SJCRH30 (cell line): ENCODE data around the gene LAMA3. TPM values are rescaled to one million over a fixed set of nuclear protein-coding genes. Genes with fewer than 3 reads are reported as not detected.

Experiments
- DNase-seq, 2 experiments: peaks; one replicate each; pipeline ENCODE4 v3.0.0-alpha.2; 2015 to 2020
- H3K27ac ChIP-seq: fragments of 250-450 bp; sonication (Bioruptor Pico); 2 replicates; pipeline ENCODE4 v1.5.1; 2020; ENCODE audit warnings: mild to moderate bottlenecking, moderate library complexity
- H3K27me3 ChIP-seq: fragments of 250-450 bp; sonication (Bioruptor Pico); 2 replicates; pipeline ENCODE4 v1.5.1; 2020; ENCODE audit warnings: mild to moderate bottlenecking, moderate library complexity
- H3K36me3 ChIP-seq: fragments of 250-450 bp; sonication (Bioruptor Pico); 2 replicates; pipeline ENCODE4 v1.5.1; 2020; ENCODE audit warnings: mild to moderate bottlenecking, moderate library complexity
- H3K4me1 ChIP-seq: fragments of 250-450 bp; sonication (Bioruptor Pico); 2 replicates; pipeline ENCODE4 v1.5.1; 2020; ENCODE audit warnings: mild to moderate bottlenecking, moderate library complexity
- H3K4me3 ChIP-seq: fragments of 250-450 bp; sonication (Bioruptor Pico); 2 replicates; pipeline ENCODE4 v1.5.1; 2020; ENCODE audit warnings: mild to moderate bottlenecking, moderate library complexity
- H3K9me3 ChIP-seq: fragments of 250-450 bp; sonication (Bioruptor Pico); replicated peaks from 2 replicates; pipeline ENCODE4 v1.5.1; 2020; ENCODE audit warnings: mild to moderate bottlenecking, moderate library complexity
- total RNA-seq: library from RNA; depleted of rRNA; stranded (reverse); fragments of >200 nt; shearing (Covaris generic); gene quantifications from 2 replicates; pipeline ENCODE4 v1.2.3, GENCODE V29; 2014; rRNA removed

The LAMA3 gene, protein sequence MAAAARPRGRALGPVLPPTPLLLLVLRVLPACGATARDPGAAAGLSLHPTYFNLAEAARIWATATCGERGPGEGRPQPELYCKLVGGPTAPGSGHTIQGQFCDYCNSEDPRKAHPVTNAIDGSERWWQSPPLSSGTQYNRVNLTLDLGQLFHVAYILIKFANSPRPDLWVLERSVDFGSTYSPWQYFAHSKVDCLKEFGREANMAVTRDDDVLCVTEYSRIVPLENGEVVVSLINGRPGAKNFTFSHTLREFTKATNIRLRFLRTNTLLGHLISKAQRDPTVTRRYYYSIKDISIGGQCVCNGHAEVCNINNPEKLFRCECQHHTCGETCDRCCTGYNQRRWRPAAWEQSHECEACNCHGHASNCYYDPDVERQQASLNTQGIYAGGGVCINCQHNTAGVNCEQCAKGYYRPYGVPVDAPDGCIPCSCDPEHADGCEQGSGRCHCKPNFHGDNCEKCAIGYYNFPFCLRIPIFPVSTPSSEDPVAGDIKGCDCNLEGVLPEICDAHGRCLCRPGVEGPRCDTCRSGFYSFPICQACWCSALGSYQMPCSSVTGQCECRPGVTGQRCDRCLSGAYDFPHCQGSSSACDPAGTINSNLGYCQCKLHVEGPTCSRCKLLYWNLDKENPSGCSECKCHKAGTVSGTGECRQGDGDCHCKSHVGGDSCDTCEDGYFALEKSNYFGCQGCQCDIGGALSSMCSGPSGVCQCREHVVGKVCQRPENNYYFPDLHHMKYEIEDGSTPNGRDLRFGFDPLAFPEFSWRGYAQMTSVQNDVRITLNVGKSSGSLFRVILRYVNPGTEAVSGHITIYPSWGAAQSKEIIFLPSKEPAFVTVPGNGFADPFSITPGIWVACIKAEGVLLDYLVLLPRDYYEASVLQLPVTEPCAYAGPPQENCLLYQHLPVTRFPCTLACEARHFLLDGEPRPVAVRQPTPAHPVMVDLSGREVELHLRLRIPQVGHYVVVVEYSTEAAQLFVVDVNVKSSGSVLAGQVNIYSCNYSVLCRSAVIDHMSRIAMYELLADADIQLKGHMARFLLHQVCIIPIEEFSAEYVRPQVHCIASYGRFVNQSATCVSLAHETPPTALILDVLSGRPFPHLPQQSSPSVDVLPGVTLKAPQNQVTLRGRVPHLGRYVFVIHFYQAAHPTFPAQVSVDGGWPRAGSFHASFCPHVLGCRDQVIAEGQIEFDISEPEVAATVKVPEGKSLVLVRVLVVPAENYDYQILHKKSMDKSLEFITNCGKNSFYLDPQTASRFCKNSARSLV (N-terminal part only)
- total RNA-seq: 0.04 and 0.08 TPM in 2 replicates

DNA sequence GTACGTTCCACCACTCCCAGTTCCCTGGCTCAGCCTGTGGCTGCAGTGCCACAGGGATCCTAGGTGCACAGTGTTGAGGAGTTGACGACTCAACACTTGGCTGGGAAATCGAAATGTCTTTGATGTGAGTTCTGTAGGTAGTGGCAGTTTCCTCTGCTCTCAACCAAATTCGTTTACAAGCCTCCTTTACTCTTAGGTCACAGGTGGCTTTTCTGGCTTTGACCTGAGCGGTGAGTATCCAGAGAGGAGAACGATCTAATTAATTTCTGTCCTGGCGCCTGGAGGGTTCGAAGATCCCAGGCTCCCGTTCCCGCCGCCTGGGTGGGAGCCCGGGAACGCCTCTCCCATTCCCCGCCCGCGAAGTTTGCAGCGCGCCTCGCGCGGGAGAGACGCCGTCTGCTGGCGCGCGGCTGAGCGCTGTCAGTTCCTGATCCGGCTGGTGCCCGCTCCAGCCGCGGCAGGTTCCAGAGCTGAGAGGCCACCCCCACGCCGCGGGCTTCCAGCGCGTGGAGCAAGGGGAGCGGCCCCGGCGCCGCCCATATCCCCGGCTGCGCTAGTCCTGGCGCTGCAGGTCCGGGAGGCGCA lies at the start of gene LAMA3:
Gene LAMA3, plus strand, starts transcription at position 423 of the 585 bp plus-strand sequence. CDS start 231 bp downstream, outside the sequence.
- Histone ChIP-seq H3K36me3 (no peaks in the 10 kb centered on the region), H3K9me3 (no peaks in the 10 kb centered on the region), H3K27ac (no peak within 1 kb of the TSS), H3K27me3 (no peaks in the 10 kb centered on the region), H3K4me3 (no peak within 1 kb of the TSS), H3K4me1 (no peaks in the 10 kb centered on the region)
- no peak for DNase-seq

GRCh38 chr18:23640052-23640451 lies 49.2 kb upstream of the LAMA3 start:
- Histone ChIP-seq H3K9me3 (no peaks in the 10 kb centered on the region), H3K4me1 (no peaks in the 10 kb centered on the region), H3K36me3 (no peaks in the 10 kb centered on the region), H3K4me3 (no peak overlapping the region), H3K27ac (no peak overlapping the region), H3K27me3 (no peaks in the 10 kb centered on the region)
- no peak for DNase-seq

GRCh38 chr18:23641143-23641720 lies 48.0 kb upstream of the LAMA3 start:
- no peaks in the 10 kb centered on the region for H3K9me3 ChIP-seq
- no peaks in the 10 kb centered on the region for H3K27me3 ChIP-seq
- DNase-seq: no peak
- no peaks in the 10 kb centered on the region for H3K4me1 ChIP-seq
- H3K27ac ChIP-seq: no peak overlapping the region
- H3K4me3 ChIP-seq: no peak overlapping the region
- no peaks in the 10 kb centered on the region for H3K36me3 ChIP-seq

DNA sequence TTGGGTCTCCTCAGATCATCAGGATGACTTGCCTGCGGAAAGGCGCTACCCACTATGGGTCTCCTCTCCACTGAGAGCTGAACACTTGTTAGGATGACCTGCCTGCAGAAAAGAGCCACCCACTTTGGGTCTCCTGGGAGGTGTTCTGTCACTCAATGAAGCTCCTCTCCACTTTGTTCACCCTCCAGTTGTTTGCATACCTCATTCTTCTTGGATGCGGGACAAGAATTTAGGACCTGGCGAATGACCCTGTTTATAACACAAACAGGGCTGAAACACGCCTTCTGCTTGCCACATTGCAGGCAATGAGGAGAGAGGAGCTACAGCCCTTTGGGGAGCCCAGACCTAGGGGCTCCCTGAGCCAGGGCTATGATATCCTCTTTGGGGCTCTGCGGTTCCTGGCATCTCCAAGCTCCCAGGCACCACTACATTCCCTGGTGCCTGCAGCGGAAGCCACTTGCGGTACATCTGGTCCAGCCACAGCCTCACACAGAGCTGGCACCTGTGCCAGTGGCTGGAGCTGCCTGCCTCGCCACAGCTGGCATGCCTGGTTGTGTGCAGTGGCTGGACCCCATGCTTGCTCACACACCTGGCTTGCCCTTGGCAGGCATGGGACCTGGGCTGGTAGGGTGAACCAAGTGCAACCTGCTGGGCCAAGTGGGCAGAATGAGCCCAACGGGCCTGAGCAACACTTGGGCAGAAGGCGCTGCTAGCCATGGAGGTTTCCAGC lies 47.2 kb upstream of the LAMA3 start:
- no peaks in the 10 kb centered on the region for H3K27me3 ChIP-seq

GRCh38 chr18:23643815-23644490 lies 45.3 kb upstream of the LAMA3 start:
- Histone ChIP-seq H3K27ac (no peak overlapping the region), H3K36me3 (no peaks in the 10 kb centered on the region), H3K9me3 (no peaks in the 10 kb centered on the region), H3K4me1 (no peaks in the 10 kb centered on the region), H3K27me3 (no peaks in the 10 kb centered on the region), H3K4me3 (no peak overlapping the region)
- DNase-seq: no peak

More for the DNA sequence above, 47.2 kb upstream of the LAMA3 start:
- Histone ChIP-seq H3K4me3 (no peak overlapping the region), H3K4me1 (no peaks in the 10 kb centered on the region), H3K27ac (no peak overlapping the region), H3K36me3 (no peaks in the 10 kb centered on the region), H3K9me3 (no peaks in the 10 kb centered on the region)
- no peak for DNase-seq

DNA sequence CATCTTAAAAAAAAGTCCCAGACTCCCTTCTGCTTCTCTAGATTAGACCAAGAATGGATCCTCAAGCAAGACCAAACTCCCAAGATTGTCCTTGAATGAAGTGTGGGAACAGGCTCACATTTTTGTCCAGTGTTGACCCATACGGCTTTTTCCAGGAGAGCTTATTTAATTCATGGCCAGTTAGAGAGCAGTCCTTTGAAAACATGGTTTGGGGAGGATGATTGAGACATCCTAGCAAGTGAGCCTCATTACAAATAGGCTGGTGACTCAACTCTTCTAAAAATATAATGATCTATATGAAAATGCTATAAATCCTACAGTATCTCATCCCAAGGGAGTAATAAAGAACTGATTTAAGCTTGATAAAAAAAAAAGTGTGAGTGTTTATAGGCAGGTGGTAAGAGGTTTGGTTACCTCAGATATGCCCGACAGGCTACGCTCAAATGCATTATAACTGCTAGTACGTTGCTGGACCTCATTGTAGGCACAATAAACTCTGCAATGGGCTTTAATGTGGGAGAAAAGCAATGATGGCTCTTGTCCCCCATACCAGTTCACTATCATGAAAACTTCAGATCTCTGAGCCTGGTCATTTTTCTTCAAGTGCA lies 43.6 kb upstream of the LAMA3 start:
- H3K27me3 ChIP-seq: no peaks in the 10 kb centered on the region
- H3K4me1 ChIP-seq: no peaks in the 10 kb centered on the region
- H3K9me3 ChIP-seq: no peaks in the 10 kb centered on the region
- H3K36me3 ChIP-seq: no peaks in the 10 kb centered on the region
- H3K4me3 ChIP-seq: no peak overlapping the region
- DNase-seq: no peak
- no peak overlapping the region for H3K27ac ChIP-seq

DNA sequence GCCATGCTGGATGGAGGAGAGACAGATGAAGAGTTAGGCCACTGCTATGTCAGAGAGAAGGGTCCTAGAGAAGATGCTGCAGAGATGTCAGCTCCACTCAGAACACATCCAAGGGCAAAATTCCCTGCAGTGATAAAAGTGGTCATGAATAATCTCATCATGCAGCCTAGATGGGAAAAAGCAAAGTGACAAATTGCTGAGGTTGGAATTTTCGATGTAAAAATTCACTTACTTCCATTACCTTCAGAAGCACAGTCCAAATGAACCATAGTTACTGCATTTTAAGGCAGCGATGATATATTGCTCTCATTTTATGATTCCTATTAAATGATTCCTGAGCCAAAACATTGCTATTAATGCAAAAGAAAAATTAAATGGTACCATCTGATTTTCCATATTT lies 43.0 kb upstream of the LAMA3 start:
- no peaks in the 10 kb centered on the region for H3K27me3 ChIP-seq

GRCh38 chr18:23648456-23648855 lies 40.8 kb upstream of the LAMA3 start:
- DNase-seq: no peak
- Histone ChIP-seq H3K9me3 (no peaks in the 10 kb centered on the region), H3K4me3 (no peak overlapping the region), H3K27me3 (no peaks in the 10 kb centered on the region), H3K4me1 (no peaks in the 10 kb centered on the region), H3K27ac (no peak overlapping the region), H3K36me3 (no peaks in the 10 kb centered on the region)

More for the DNA sequence above, 43.0 kb upstream of the LAMA3 start:
- no peak overlapping the region for H3K27ac ChIP-seq
- H3K4me3 ChIP-seq: no peak overlapping the region
- H3K36me3 ChIP-seq: no peaks in the 10 kb centered on the region
- no peaks in the 10 kb centered on the region for H3K9me3 ChIP-seq
- no peaks in the 10 kb centered on the region for H3K4me1 ChIP-seq
- no peak for DNase-seq

GRCh38 chr18:23648940-23649607 lies 40.2 kb upstream of the LAMA3 start:
- Histone ChIP-seq H3K4me3 (no peak overlapping the region), H3K27ac (no peak overlapping the region), H3K9me3 (no peaks in the 10 kb centered on the region), H3K27me3 (no peaks in the 10 kb centered on the region), H3K4me1 (no peaks in the 10 kb centered on the region), H3K36me3 (no peaks in the 10 kb centered on the region)
- no peak for DNase-seq

DNA sequence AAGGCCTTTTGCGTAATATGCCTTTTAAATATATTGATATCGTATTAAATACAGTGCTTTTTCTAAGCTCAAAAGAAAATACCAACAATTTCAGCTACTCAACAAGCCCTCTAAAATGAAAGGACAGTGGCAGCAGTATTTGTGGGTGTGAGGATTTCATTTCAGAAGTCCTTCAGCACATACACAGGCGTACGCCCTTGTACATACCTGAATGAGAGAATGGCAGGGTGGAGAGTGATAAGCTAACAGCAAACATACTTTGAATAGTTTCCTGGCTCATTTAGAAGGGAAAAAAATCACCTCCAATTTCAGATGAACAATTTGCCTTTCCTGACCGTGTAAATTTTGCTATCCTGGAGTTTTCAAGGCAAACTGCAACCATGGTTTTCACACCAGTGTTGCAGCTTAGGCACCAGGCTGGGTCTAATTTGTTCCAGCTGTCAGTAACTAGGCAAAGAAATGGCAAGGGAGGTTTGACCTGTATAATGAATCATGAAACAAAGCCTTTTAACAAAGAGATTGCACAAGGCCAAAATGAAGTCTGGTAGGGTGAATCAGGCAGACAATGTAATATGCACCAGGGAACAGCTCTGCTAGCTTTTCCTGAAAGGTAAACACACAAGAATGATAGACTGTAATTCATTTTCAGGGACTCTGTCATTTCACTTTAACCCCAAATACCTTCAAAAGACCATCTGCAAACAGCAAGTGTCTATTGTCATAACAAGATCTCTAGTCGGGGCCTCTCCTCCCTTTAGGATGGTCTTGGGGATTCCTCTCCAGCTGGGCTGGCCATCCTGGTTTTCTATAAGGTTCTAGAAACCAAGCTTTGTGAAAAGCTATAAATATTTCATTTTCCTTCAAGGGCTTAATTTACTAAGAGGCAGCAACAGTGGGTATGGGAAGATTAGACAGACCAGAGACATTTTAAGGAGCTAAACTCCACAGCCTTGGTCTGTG lies 38.0 kb upstream of the LAMA3 start:
- Histone ChIP-seq H3K27me3 (no peaks in the 10 kb centered on the region), H3K4me1 (no peaks in the 10 kb centered on the region), H3K36me3 (no peaks in the 10 kb centered on the region), H3K9me3 (no peaks in the 10 kb centered on the region), H3K4me3 (no peak overlapping the region), H3K27ac (no peak overlapping the region)
- no peak for DNase-seq

DNA sequence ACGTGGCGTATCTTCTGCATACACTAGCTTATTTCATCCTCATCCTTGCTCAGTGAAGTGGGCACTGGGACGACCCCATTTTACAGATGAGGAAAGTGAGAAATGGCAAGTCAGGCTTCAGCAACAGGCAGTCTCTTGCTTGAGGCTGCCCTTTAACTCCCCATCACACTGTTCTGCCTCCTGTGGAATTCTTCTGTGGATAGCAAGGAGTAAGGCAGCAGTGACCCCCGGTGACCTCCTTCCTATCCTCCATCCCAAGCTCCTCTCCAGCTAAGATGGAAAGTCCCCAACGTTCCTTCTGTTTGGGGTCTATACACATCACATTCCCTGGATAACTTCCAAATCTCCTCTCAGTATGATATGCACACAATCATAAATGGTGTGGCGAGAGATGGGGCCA lies 37.0 kb upstream of the LAMA3 start:
- H3K9me3 ChIP-seq: no peaks in the 10 kb centered on the region
- H3K36me3 ChIP-seq: no peaks in the 10 kb centered on the region

More for the DNA sequence above, 37.0 kb upstream of the LAMA3 start:
- no peak for DNase-seq
- H3K27me3 ChIP-seq: no peaks in the 10 kb centered on the region
- H3K4me1 ChIP-seq: no peaks in the 10 kb centered on the region
- H3K4me3 ChIP-seq: no peak overlapping the region
- no peak overlapping the region for H3K27ac ChIP-seq
